SU-DHL-6 (cell line): Measurements from ENCODE around the gene LYPD3.

Experiments
- CTCF ChIP-seq: fragments of 200-600 bp; sonication (generic); IDR thresholded peaks from one replicate; pipeline ENCODE4 v1.5.1; 2017; ENCODE audit warnings: antibody characterized with exemption, mild to moderate bottlenecking, low read length, moderate library complexity; ENCODE audit not compliant: insufficient read depth, poor library complexity, severe bottlenecking
- EZH2phosphoT487 ChIP-seq: fragments of 200-600 bp; sonication (generic), shearing (Covaris generic); conservative IDR thresholded peaks from 2 replicates; pipeline ENCODE4 v1.6.1; 2018; ENCODE audit warnings: mild to moderate bottlenecking, antibody characterized with exemption, low read length, moderate library complexity, mixed read lengths

GRCh38 chr19:43433358-43433673 is 32.1 kb downstream of the LYPD3 start:
- TF ChIP-seq CTCF (no peak), EZH2phosphoT487 (no peak)
